CD14-positive monocyte (primary cell): ENCODE data around the gene EVL. TPM values are rescaled to one million over a fixed set of nuclear protein-coding genes. Genes with fewer than 3 reads are reported as not detected.

Experiments
- DNase-seq, 3 donors: peaks; one replicate each; pipeline ENCODE4 v3.0.0-alpha.2; 2011 to 2022
- H2AFZ ChIP-seq: 2 replicates; pipeline ENCODE4 v1.6.0; 2012; ENCODE audit warnings: mild to moderate bottlenecking, low read depth, low read length, inconsistent platforms; ENCODE audit not compliant: insufficient read depth, poor library complexity, severe bottlenecking
- H3K27ac ChIP-seq, 2 donors: 1 replicate in 1 of 2; 2 replicates in 1 of 2; pipeline ENCODE4 v1.5.1; 2012 to 2013; ENCODE audit warnings: low read length in 2 of 2, control low read depth in 1 of 2, inconsistent platforms in 1 of 2, low read depth in 1 of 2, mild to moderate bottlenecking in 1 of 2
- H3K27me3 ChIP-seq, 2 donors: one replicate each; pipeline versions ENCODE4 v1.6.0 to v1.6.1; 2011 to 2013; ENCODE audit warnings: low read length in 2 of 2; ENCODE audit not compliant: control insufficient read depth in 2 of 2, insufficient read depth in 2 of 2
- H3K36me3 ChIP-seq, 2 donors: replicated peaks in 1 of 2; 1 replicate in 1 of 2; 2 replicates in 1 of 2; pipeline versions ENCODE4 v1.5.1 to v1.6.1; 2012 to 2013; ENCODE audit warnings: low read length in 2 of 2, control low read depth in 1 of 2, inconsistent platforms in 1 of 2, mild to moderate bottlenecking in 1 of 2; ENCODE audit not compliant: insufficient read depth in 2 of 2, control insufficient read depth in 1 of 2
- H3K4me1 ChIP-seq, 2 donors: 1 replicate in 1 of 2; 2 replicates in 1 of 2; pipeline versions ENCODE4 v1.5.1 to v1.6.1; 2012 to 2013; ENCODE audit warnings: low read length in 2 of 2, control low read depth in 1 of 2, inconsistent platforms in 1 of 2, mild to moderate bottlenecking in 1 of 2, moderate library complexity in 1 of 2; ENCODE audit not compliant: insufficient read depth in 2 of 2, control insufficient read depth in 1 of 2
- H3K4me2 ChIP-seq: replicated peaks from 2 replicates; pipeline ENCODE3; 2012; ENCODE audit warnings: low read length, moderate library complexity, mild to moderate bottlenecking; ENCODE audit not compliant: poor library complexity, severe bottlenecking; ENCODE audit errors: extremely low read depth
- H3K4me3 ChIP-seq, 3 experiments: fragments of 200-600 bp in 1 of 3; sonication (generic) in 1 of 3; replicated peaks in 1 of 3; 1 replicate in 2 of 3; 2 replicates in 1 of 3; pipeline ENCODE4 v1.5.1; 2011 to 2013; ENCODE audit warnings: low read length in 3 of 3, mild to moderate bottlenecking in 3 of 3, control low read depth in 2 of 3, low read depth in 2 of 3, inconsistent platforms in 1 of 3, moderate library complexity in 1 of 3
- H3K79me2 ChIP-seq: 2 replicates; pipeline ENCODE4 v1.6.0; 2012; ENCODE audit warnings: mild to moderate bottlenecking, control low read depth, inconsistent platforms, low read length, moderate library complexity; ENCODE audit not compliant: insufficient read depth
- H3K9ac ChIP-seq: 2 replicates; pipeline ENCODE4 v1.6.0; 2017; ENCODE audit warnings: low read length, mild to moderate bottlenecking; ENCODE audit not compliant: insufficient read depth, poor library complexity, severe bottlenecking
- H3K9me3 ChIP-seq, 2 donors: replicated peaks in 1 of 2; 1 replicate in 1 of 2; 2 replicates in 1 of 2; pipeline versions ENCODE4 v1.5.1 to v1.6.1; 2012 to 2013; ENCODE audit warnings: low read length in 2 of 2, control low read depth in 1 of 2; ENCODE audit not compliant: control insufficient read depth in 1 of 2, insufficient read depth in 1 of 2
- H4K20me1 ChIP-seq: 2 replicates; pipeline ENCODE4 v1.6.0; 2012; ENCODE audit warnings: mild to moderate bottlenecking, low read length, control low read depth, moderate library complexity; ENCODE audit not compliant: insufficient read depth
- H3K27ac Mint-ChIP-seq, 7 donors: one replicate each; pipeline ENCODE4 v1.8.0; 2020; ENCODE audit warnings: mild to moderate bottlenecking in 7 of 7, mixed read lengths in 7 of 7, moderate library complexity in 6 of 7, inconsistent platforms in 2 of 7
- H3K27me3 Mint-ChIP-seq, 3 donors: one replicate each; pipeline ENCODE4 v1.8.0; 2021 to 2022; ENCODE audit warnings: low read depth in 3 of 3, mild to moderate bottlenecking in 3 of 3, mixed read lengths in 3 of 3, moderate library complexity in 3 of 3, inconsistent platforms in 1 of 3
- H3K36me3 Mint-ChIP-seq, 2 donors: one replicate each; pipeline ENCODE4 v1.8.0; 2020; ENCODE audit warnings: mixed read lengths in 2 of 2, inconsistent platforms in 1 of 2, mild to moderate bottlenecking in 1 of 2
- H3K4me1 Mint-ChIP-seq: one replicate; pipeline ENCODE4 v1.8.0; 2020; ENCODE audit warnings: mild to moderate bottlenecking, mixed read lengths
- H3K4me3 Mint-ChIP-seq, 2 donors: one replicate each; pipeline ENCODE4 v1.8.0; 2020; ENCODE audit warnings: mild to moderate bottlenecking in 2 of 2, mixed read lengths in 2 of 2, moderate library complexity in 1 of 2
- H3K9me3 Mint-ChIP-seq, 7 donors: one replicate each; pipeline ENCODE4 v1.8.0; 2020 to 2022; ENCODE audit warnings: mixed read lengths in 7 of 7, mild to moderate bottlenecking in 6 of 7, moderate library complexity in 6 of 7, inconsistent platforms in 2 of 7
- WGBS: methylation state at CpG from one replicate; pipeline ENCODE4 v1.1.5; 2013; ENCODE audit warnings: missing lambda C conversion rate; ENCODE audit not compliant: insufficient coverage; 5-methylcytosine and 5-hydroxymethylcytosine counted together
- intact Hi-C, 2 donors: fragments of 100-400 bp; cut with micrococcal nuclease; formaldehyde crosslinking; loops; one replicate each; pipeline versions ENCODE4 v1.15.0 to v1.15.1; 2023
- polyA plus RNA-seq, 3 donors: library from polyadenylated mRNA; depleted of rRNA in 1 of 3; unstranded in 2 of 3; stranded (reverse) in 1 of 3; fragments of 300-500 nt in 2 of 3; fragments of >200 nt in 1 of 3; fragmentation: Illumina TruSeq in 2 of 3; gene quantifications; 1 replicate in 2 of 3; 2 replicates in 1 of 3; pipeline ENCODE4 v1.2.3, GENCODE V29; 2012 to 2021
- TF ChIP-seq, protein P1 (sequence below): fragments of 200-600 bp; IDR thresholded peaks from one replicate; pipeline ENCODE4 v1.8.0; 2022; ENCODE audit warnings: antibody characterized with exemption, mild to moderate bottlenecking

The EVL gene
- polyA plus RNA-seq, 3 donors, result 3.2 to 131 (median 6.7) TPM

DNA sequence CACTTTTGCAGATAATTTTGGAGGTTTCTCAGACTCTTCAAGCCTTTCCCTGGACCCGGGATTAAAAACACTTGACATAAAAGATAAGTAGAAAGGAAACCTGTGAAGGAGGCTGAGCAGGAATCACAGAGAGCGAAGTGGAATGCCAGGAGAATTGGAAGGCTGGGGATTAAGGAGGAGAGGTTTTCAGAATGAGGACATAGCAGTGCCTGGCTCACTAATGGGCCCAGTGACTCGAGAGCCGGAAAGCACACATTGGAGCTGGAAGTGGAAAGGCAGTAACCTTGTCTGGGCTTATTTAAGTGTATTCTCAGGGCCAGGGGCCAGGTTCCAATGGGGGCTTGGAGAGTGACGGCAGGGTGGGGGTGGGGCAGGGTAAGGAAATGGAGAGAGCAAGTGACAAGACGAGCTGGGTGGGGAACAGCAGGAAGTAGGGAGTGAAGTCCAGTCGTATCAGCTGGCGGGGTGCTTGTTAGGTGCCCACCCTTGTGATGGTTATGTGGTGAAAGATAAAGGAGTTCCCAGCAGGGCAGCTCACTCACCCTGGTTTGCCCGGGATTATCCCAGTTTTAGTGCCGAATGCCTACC is 13.1 kb downstream of the EVL start:
- no peak overlapping the region for H3K4me3 Mint-ChIP-seq
- TF ChIP-seq, protein P1, sequence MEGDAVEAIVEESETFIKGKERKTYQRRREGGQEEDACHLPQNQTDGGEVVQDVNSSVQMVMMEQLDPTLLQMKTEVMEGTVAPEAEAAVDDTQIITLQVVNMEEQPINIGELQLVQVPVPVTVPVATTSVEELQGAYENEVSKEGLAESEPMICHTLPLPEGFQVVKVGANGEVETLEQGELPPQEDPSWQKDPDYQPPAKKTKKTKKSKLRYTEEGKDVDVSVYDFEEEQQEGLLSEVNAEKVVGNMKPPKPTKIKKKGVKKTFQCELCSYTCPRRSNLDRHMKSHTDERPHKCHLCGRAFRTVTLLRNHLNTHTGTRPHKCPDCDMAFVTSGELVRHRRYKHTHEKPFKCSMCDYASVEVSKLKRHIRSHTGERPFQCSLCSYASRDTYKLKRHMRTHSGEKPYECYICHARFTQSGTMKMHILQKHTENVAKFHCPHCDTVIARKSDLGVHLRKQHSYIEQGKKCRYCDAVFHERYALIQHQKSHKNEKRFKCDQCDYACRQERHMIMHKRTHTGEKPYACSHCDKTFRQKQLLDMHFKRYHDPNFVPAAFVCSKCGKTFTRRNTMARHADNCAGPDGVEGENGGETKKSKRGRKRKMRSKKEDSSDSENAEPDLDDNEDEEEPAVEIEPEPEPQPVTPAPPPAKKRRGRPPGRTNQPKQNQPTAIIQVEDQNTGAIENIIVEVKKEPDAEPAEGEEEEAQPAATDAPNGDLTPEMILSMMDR, result no peak
- peaks cover 0 to 2% (median 0%) of the 10 kb centered on the region in 7 donors for H3K9me3 Mint-ChIP-seq
- peak overlapping the region in 6 of 7 donors; percentile 1 to 72 (median 22) for H3K27ac Mint-ChIP-seq
- Histone ChIP-seq H3K36me3 (no peaks in the 10 kb centered on the region), H2AFZ (no peak overlapping the region), H3K27ac (no peak overlapping the region), H3K9me3 (no peaks in the 10 kb centered on the region), H3K4me2 (no peak overlapping the region), H3K79me2 (peaks cover 43% of the 10 kb centered on the region), H3K4me1 (peaks cover 50 to 66% of the 10 kb centered on the region in 2 donors), H3K9ac (no peak overlapping the region), H4K20me1 (peaks cover 26% of the 10 kb centered on the region), H3K27me3 (no peaks in the 10 kb centered on the region), H3K4me3 (no peak overlapping the region)
- peaks cover 72% of the 10 kb centered on the region for H3K4me1 Mint-ChIP-seq
- WGBS, result 52% methylated on average over 9 of the region's 10 CpGs
- DNase-seq, result no peak
- intact Hi-C loops, result no loop called here
- H3K36me3 Mint-ChIP-seq, result peaks cover 33 to 49% of the 10 kb centered on the region in 2 donors
- H3K27me3 Mint-ChIP-seq, result peaks cover 0 to 2% (median 0%) of the 10 kb centered on the region in 3 donors

DNA sequence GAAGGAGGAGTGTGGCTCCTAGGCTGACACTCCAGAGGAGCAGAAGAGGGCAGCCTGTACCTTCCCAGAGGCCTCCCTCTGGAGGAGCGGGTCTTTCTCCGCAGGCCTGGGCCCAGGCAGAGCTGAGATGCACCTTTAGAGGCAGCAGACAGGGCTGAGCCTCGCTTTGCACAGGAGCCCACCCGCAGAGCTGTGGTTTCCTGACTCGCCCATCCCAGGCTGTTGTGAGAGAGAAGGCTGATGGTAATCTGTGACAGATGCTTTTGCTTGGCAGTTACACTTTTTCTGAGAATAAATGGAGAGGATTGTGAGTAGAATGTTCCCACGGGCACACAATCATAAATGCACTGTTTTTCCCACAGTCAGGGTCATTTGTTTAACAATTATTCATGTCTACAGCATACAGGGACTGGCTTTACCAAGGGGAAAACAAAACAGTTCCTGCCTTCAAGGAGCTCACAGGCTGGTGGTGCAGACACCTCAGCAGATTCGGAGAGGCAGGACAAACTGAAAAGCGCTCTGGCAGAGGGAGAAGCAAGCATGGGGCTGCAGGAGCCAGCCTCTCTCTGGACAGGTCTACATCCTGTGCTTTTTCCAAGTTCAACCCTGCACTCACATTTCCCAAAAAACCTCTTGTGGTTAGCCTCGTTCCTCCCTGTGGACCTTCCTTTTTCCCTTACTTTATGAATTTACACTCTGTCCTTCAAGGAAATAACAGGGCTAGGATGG is 13.9 kb downstream of the EVL start:
- intact Hi-C loops, result no loop called here
- Histone ChIP-seq H3K9me3 (no peaks in the 10 kb centered on the region), H3K4me1 (peaks cover 42 to 58% of the 10 kb centered on the region in 2 donors), H3K79me2 (peaks cover 39% of the 10 kb centered on the region), H2AFZ (no peak overlapping the region), H3K27me3 (no peaks in the 10 kb centered on the region), H4K20me1 (peaks cover 26% of the 10 kb centered on the region), H3K4me2 (no peak overlapping the region), H3K27ac (no peak overlapping the region), H3K4me3 (no peak overlapping the region), H3K36me3 (peaks cover 1 to 4% of the 10 kb centered on the region in 2 donors), H3K9ac (no peak overlapping the region)
- Mint-ChIP-seq H3K4me3 (no peak overlapping the region), H3K9me3 (peaks cover 0 to 2% (median 0%) of the 10 kb centered on the region in 7 donors), H3K36me3 (peaks cover 29 to 50% of the 10 kb centered on the region in 2 donors), H3K27ac (peak overlapping the region in 3 of 7 donors; percentile 30 to 72 (median 55)), H3K4me1 (peaks cover 65% of the 10 kb centered on the region), H3K27me3 (peaks cover 0 to 2% (median 0%) of the 10 kb centered on the region in 3 donors)
- 7% methylated on average over 7 of the region's 9 CpGs for WGBS
- no peak for DNase-seq
- TF ChIP-seq, protein P1, result no peak
